Activated effector memory CD4-positive, alpha-beta T cell treated with Interleukin-2 at 50 U/mL for 16 hours (primary cell): ENCODE measurements around the gene ADH1C.
"Not testable (repeated sequence)": the region's sequence is repeated elsewhere in the genome, so short reads cannot be mapped to it uniquely, and the experiment has no call there.

Experiments
- DNase-seq: peaks from one replicate; pipeline ENCODE4 v3.0.0-alpha.2; 2020

ADH1C gene

DNA sequence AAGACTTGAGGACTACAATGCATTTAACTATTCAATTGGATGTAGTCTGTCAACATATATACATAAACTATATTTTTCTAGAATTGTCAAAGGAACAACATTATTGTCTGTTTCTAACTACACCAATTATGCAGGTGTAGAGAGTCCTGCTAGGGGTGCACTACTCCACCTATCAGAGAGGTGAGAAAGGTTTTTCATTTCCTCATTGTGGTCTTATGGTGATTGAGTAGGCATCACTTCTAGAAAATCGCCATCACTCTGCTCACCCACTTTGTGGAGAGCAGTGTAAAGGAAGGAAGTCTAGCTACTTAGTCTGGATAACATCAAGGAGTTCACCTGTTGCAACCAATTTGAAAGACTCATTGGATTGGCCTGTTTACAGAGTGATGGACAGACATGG lies 4.4 kb upstream of the ADH1C start:
- no peak for DNase-seq

DNA sequence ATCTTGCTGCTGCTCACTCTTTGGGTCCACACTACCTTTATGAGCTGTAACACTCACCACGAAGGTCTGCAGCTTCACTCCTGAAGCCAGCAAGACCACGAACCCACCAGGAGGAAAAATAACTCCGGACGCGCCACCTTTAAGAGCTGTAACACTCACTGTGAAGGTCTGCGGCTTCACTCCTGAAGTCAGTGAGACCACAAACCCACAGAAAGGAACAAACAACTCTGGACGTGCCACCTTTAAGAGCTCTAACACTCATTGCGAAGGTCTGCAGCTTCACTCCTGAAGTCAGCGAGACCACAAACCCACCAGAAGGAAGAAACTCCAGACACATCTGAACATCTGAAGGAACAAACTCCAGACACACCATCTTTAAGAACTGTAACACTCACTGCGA lies 3.6 kb upstream of the ADH1C start:
- not testable (repeated sequence) for DNase-seq

DNA sequence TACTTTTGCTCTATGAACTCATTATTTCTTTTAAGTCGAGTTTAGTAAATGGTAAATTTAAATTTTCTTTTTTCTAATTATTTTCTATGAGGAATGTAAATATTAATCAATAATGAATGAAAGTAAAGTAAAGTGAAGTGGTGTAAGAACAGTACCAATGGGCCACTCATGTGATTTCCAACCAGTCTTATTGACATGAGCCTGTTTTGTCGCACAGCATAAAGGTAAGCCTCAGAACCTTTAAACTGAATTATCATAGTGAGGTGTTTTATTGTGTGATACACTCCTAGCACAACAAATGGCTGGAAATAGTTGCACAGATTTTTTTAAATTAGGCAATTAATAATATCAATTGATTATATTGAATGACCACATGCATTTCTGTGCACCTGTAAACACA lies 1.1 kb downstream of the ADH1C start:
- no peak for DNase-seq

- no peak for DNase-seq
Measured at GRCh38 chr4:99349338-99349737, 3.2 kb downstream of the ADH1C start.

- not testable (repeated sequence) for DNase-seq
Measured at GRCh38 chr4:99342624-99343023, 9.9 kb downstream of the ADH1C start.

- no peak for DNase-seq
Measured at GRCh38 chr4:99341426-99341825, 11.1 kb downstream of the ADH1C start.

GRCh38 chr4:99339172-99339571 lies 13.4 kb downstream of the ADH1C start:
- no peak for DNase-seq

- no peak for DNase-seq
Measured at GRCh38 chr4:99336553-99336952, 16.0 kb downstream of the ADH1C start.

- no peak for DNase-seq
Measured at GRCh38 chr4:99334880-99335279, 17.7 kb downstream of the ADH1C start.

DNA sequence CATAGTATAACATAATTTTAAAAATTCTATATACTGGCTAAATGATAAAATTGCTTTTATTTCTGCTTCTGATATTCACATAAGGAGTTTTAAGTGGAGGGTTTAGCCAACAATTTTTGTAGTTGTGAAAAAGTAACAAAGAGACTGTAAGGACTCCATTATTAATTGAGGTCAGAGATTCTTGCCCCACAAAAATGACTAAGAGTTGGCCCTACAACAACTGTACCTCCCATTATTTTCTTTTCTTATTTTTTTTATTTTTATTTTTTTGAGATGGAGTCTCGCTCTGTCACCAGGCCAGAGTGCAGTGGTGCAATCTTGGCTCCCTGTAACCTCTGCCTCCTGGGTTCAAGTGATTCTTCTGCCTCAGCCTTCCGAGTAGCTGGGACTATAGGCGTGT lies 21.9 kb downstream of the ADH1C start:
- DNase-seq = no peak

GRCh38 chr4:99329876-99330275 lies 22.7 kb downstream of the ADH1C start:
- no peak for DNase-seq

- no peak for DNase-seq
Measured at GRCh38 chr4:99324979-99325378, 27.6 kb downstream of the ADH1C start.

- no peak for DNase-seq
Measured at GRCh38 chr4:99324361-99324760, 28.2 kb downstream of the ADH1C start.

DNA sequence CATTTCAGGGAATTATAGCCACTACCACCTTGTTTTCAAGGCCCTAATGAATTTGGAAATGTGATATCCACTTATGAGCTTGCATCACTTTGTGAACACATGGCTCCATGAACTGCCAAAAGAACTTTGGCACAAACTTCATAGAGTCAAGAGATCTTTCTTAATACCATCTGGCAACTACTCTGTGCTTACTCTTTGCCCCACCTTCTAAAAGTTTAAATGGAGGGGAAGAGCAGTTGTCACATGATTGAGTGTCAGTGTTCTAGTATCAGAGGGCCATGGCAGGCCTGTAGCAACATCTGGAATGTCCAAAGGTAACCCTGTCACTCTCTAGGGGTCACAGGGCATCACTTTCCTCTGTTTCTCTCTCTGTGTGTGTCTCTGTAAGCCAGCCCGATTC lies 28.8 kb downstream of the ADH1C start:
- DNase-seq = no peak

DNA sequence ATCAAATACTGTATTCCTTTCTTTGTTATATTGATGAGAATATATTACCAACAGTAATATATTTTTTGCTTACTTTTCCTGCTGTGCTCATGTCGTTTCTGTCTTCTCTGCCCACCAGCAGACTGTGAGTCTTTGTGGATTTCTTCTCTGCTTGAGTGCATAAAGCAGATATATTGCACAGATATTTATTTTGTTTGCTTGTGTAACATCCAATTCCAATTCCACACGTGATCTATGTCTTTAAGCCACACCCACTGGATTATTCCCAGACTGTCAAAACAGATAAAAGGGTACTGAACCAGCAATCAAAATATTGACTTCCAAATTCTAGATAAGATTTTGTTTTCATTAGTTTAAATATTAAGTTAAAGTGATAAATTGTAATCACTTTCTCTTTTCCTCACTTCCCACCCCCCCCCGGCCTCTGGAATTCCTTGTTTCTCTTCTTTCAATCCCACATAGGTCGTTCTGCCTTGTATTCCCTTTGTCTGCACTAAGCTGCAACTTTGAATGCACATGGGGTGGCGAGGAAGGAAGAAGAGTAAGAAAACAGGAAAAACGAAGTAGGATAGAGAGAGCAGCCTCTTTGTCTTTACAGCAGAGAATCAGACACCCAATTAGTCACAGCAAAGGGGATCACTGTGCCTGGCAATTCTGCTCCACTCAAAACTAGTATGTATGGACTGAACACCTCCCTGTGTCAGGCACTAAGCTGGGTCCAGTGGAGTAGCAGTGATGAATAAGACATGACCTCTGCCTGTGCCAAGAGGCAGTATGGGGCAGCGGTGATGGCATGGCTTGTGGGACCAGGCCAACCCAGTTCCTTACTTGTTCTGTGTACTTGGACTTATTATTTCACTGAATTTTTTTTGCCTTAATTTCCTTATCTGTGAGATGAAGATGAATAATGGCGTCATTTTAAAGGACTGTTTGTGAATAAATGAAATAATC lies 31.0 kb downstream of the ADH1C start, which contains the start of gene ADH1B:
ADH1B (minus strand) TSS at position 161 of the 951 bp plus-strand sequence; CDS start at position 91, 70 bp downstream.
- DNase-seq = no peak

DNA sequence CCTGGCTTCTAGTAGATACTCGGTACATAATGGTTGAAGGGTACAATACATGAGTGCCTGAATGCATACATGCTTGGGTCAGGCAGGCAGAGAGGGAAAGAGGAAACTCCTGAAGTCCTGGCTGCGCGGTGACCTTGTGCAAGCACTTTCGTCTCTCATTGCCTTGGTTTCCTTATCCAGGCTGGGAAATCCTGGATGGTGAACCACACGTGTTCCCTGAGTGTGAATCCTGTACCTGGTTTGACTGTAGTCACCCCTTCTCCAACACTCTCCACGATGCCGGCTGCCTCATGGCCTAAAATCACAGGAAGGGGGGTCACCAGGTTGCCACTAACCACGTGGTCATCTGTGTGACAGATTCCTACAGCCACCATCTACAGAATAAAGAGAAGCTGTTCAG lies 34.7 kb downstream of the ADH1C start:
- DNase-seq = not testable (repeated sequence)

- no peak for DNase-seq
Measured at GRCh38 chr4:99317354-99317753, 35.2 kb downstream of the ADH1C start.

DNA sequence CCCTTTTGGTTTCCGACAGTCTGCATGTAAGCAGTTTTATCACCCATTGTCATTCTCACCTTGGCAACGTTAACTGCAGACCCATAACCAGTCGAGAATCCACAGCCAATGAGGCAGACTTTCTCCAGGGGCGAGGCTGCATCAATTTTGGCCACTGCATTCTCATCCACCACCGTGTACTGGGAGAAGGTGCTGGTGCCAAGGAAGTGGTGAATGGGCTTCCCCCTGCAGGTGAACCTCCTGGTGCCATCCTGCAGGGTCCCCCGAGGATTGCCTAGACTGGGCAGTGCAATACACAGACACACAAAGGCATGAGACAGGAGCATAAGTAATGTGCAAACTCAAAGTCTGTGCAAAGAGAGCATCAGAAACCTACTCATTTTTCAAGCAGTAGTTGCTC lies 36.7 kb downstream of the ADH1C start:
- DNase-seq = no peak

GRCh38 chr4:99314211-99314610 lies 38.3 kb downstream of the ADH1C start:
- DNase-seq = no peak

DNA sequence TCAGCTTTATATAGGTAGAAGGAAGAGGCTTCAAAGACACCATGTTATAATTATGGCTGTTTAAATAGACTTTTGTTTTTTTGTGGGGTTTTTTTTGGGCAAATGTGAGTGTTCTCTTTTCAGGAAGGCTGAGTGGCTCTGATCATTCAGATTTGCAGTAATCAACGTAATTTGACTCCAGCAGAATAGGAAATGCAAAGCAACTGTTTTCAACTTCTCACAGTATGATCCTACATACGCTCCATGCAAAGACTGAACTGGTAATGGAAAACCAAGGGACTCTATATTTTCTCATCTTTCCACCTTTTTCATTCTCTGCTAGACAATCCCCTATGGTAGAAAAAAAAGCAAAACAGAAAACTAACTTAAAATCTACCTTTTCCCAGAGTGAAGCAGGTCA lies 42.2 kb downstream of the ADH1C start:
- no peak for DNase-seq

DNA sequence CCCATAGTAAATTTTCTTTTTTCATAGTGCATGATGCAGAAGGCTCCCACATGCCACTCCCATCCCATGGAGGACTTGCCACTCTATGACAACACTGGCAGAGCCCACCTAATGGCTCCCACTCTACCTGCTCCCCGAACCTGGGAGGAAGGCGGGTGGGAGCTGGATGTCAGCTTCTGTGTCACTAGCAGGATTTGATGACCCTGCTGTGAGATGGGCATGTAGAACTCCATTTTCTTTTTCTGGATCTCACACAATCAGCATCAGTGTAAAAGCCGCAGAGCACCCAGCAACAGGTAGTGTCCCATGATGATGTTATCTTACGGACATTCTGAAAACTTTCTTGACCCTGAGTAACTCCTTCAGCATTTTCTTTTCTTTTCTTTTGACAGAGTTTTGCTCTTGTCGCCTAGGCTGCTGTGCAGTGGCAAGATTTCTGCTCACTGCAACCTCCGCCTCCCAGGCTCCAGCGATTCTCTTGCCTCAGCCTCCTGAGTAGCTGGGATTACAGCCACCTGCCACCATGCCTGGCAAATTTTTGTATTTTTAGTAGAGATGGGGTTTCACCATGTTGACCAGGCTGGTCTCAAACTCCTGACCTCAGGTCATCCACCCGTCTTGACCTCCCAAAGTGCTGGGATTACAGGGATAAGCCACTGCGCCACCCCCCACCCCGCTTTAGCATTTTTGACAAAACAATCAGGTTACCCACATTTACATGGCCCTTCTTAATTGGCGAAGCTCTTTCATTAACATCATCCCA lies 46.7 kb downstream of the ADH1C start:
- DNase-seq = no peak

DNA sequence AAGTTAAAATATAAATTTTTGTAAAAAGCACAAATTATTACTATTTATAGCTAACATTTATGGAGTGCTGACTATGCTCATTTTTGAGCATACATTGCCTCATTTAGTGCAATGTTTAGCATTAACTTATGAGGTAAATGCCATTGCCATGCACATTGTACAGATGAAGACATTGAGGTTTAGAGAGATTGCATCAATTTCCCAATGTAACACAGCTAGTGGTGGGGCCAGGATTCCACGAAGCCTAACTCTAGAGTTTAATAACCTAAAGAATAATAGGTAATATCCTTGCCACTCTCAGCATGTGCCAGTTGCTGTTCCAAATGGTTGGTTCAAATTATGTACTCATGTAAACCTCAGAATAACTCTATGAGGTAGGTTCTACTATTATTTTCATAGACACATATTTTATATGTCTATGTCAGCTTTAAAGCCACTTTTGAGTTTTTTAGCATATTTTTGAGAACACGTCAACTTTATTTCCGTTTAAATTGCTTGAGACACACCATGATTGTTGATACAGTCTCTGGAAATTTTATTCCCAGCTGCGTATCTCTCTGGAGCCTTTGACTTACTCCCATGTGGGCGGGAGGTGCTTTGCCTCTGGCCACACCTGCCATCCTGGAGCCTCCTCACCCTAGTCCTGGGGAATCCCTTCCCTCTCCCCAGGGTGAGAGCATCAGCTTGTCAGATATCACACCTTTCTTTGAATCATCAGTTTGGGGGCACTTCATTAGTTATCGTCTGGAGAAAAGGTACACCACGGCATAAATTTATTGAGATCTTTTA lies 51.0 kb downstream of the ADH1C start:
- no peak for DNase-seq

DNA sequence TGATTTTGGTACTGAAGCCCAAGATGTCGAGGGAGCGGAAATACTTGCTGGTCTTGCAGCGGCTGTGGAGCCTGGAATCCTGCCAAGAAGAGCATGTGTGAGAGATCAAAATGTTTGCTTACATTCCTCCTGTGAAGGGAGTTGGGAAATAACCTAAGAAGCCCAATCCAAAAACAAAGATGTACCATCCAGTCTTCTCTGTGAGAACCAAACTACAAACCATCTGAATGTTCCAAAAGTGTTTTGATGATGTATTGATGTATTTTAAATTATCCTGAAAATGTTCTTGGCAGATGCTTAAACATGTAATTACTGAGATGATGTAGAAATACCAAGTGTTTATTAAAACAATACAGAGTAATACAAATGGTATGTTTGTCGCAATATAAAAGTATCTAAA lies 51.6 kb downstream of the ADH1C start:
- DNase-seq = no peak
